ENCODE measurements around the gene ALS2.

- TF ChIP-seq CTCF (IDR thresholded peaks at IDR 0.05) (no peak), POLR2A (IDR thresholded peaks at IDR 0.05) (no peak)
Measured at GRCh38 chr2:201699416-201699815, 81.3 kb downstream of the ALS2 start.

Measured in body of pancreas (tissue), 4 donors.